Activated B cell treated with CpG ODN at 0.5 μM for 24 hours (primary cell): Measurements from ENCODE around the gene WDR81. TPM values are rescaled to one million over a fixed set of nuclear protein-coding genes. Genes with fewer than 3 reads are reported as not detected.

ENCODE experiments used
- ATAC-seq: fragments of 200-7000 bp; cut with Tn5 transposase; one replicate; pipeline ENCODE4 v1.10.0; 2021; ENCODE audit warnings: low read depth, mild to moderate bottlenecking, moderate library complexity
- CTCF ChIA-PET: fragments of 350-600 bp; sonication (Branson Sonifier 250); formaldehyde crosslinking; loops from one replicate; lab custom pipeline; 2021; ENCODE audit warnings: antibody characterized with exemption; lab: Charles Lee
- POLR2A ChIA-PET: fragments of 350-600 bp; sonication (Branson Sonifier 250); formaldehyde crosslinking; loops from one replicate; lab custom pipeline; 2021; ENCODE audit warnings: antibody characterized with exemption; lab: Charles Lee
- DNase-seq: peaks from one replicate; pipeline ENCODE4 v3.0.0; 2022
- H3K27ac Mint-ChIP-seq: one replicate; pipeline ENCODE4 v1.8.0; 2020; ENCODE audit warnings: mixed read lengths
- H3K27me3 Mint-ChIP-seq: one replicate; pipeline ENCODE4 v1.8.0; 2021; ENCODE audit warnings: mixed read lengths
- H3K36me3 Mint-ChIP-seq: one replicate; pipeline ENCODE4 v1.8.0; 2021; ENCODE audit warnings: low read depth, mixed read lengths
- H3K4me1 Mint-ChIP-seq: one replicate; pipeline ENCODE4 v1.8.0; 2021; ENCODE audit warnings: mixed read lengths
- H3K4me3 Mint-ChIP-seq: one replicate; pipeline ENCODE4 v1.8.0; 2020; ENCODE audit warnings: mild to moderate bottlenecking, mixed read lengths
- H3K9me3 Mint-ChIP-seq: one replicate; pipeline ENCODE4 v1.8.0; 2020; ENCODE audit warnings: mixed read lengths
- CTCF ChIP-seq: fragments of 200-600 bp; IDR thresholded peaks from one replicate; pipeline ENCODE4 v1.8.0; 2022; ENCODE audit warnings: antibody characterized with exemption, mild to moderate bottlenecking
- intact Hi-C: fragments of 100-400 bp; cut with micrococcal nuclease; formaldehyde crosslinking; loops from one replicate; pipeline ENCODE4 v1.15.1; 2024
- total RNA-seq: library from RNA; stranded (reverse); gene quantifications from 2 replicates; pipeline ENCODE4 v1.2.3, GENCODE V29; 2022

WDR81 gene
- total RNA-seq, 1 donor from 2014 or later: 48.4 TPM

- no peak for TF ChIP-seq CTCF
- Mint-ChIP-seq H3K27ac (peak overlapping the region; percentile 88), H3K4me3 (peak overlapping the region; percentile 65), H3K9me3 (no peaks in the 10 kb centered on the region), H3K27me3 (no peaks in the 10 kb centered on the region), H3K36me3 (peaks cover 63% of the 10 kb centered on the region), H3K4me1 (peaks cover 43% of the 10 kb centered on the region)
- DNase-seq (peak; percentile 60), ATAC-seq (peak; percentile 90)
- ChIA-PET POLR2A (interaction anchor here (0.5 to 4.5 kb wide), 15 partner anchors 10 to 243 kb away, joined by 3 to 67 read pairs (median 7); partner anchors contain the start of genes RPA1, SMYD4 and WDR81), CTCF (interaction anchor here (1.1 to 3.8 kb wide), 4 partner anchors 11 to 51 kb away, joined by 4 to 24 read pairs (median 14); no protein-coding TSS in a partner anchor)
- intact Hi-C loops: loop anchor here (1.0 to 2.0 kb wide), 2 partner anchors 9 to 38 kb away; partner anchors contain the start of gene WDR81
Observed at GRCh38 chr17:1732833-1733321, 8.4 kb downstream of the WDR81 start.

GRCh38 chr17:1733759-1734158, 9.3 kb downstream of the WDR81 start:
- ATAC-seq (no peak), DNase-seq (no peak)
- no peak for TF ChIP-seq CTCF
- Mint-ChIP-seq H3K36me3 (peaks cover 61% of the 10 kb centered on the region), H3K4me1 (peaks cover 37% of the 10 kb centered on the region), H3K9me3 (no peaks in the 10 kb centered on the region), H3K27ac (peak overlapping the region; percentile 18), H3K4me3 (no peak overlapping the region), H3K27me3 (no peaks in the 10 kb centered on the region)
- ChIA-PET POLR2A (interaction anchor here (0.5 to 4.5 kb wide), 5 partner anchors 11 to 50 kb away, joined by 3 to 67 read pairs (median 19); partner anchors contain the start of gene WDR81), CTCF (interaction anchor here (0.6 to 3.8 kb wide), 4 partner anchors 12 to 50 kb away, joined by 4 to 24 read pairs (median 14); no protein-coding TSS in a partner anchor)
- intact Hi-C loops: loop anchor here (1.0 to 2.0 kb wide), 2 partner anchors 9 to 37 kb away; partner anchors contain the start of gene WDR81

GRCh38 chr17:1735418-1735817, 10.9 kb downstream of the WDR81 start:
- Mint-ChIP-seq H3K4me1 (peaks cover 27% of the 10 kb centered on the region), H3K27me3 (no peaks in the 10 kb centered on the region), H3K36me3 (peaks cover 50% of the 10 kb centered on the region), H3K27ac (no peak overlapping the region), H3K4me3 (no peak overlapping the region), H3K9me3 (no peaks in the 10 kb centered on the region)
- ATAC-seq (no peak), DNase-seq (no peak)
- POLR2A ChIA-PET: interaction anchor here (1.0 kb wide), 1 partner anchor 17 kb away, joined by 4 read pairs; no protein-coding TSS in a partner anchor
- no peak for TF ChIP-seq CTCF
- CTCF ChIA-PET: no interaction called here
- intact Hi-C loops: no loop called here

GRCh38 chr17:1735834-1736347, 11.4 kb downstream of the WDR81 start:
- intact Hi-C loops: no loop called here
- Mint-ChIP-seq H3K4me1 (peaks cover 27% of the 10 kb centered on the region), H3K36me3 (peaks cover 48% of the 10 kb centered on the region), H3K27me3 (no peaks in the 10 kb centered on the region), H3K9me3 (no peaks in the 10 kb centered on the region), H3K4me3 (no peak overlapping the region), H3K27ac (no peak overlapping the region)
- no peak for TF ChIP-seq CTCF
- ChIA-PET POLR2A (interaction anchor here (1.0 to 1.1 kb wide), 2 partner anchors 14 to 16 kb away, joined by 4 to 5 read pairs; no protein-coding TSS in a partner anchor), CTCF (no interaction called here)
- DNase-seq (no peak), ATAC-seq (no peak)
